Measurements from ENCODE around the gene HIGD1A. TPM values are rescaled to one million over a fixed set of nuclear protein-coding genes. Genes with fewer than 3 reads are reported as not detected.

HIGD1A gene
- total and polyA plus RNA-seq, 2 of the 8 experiments (the other 6 are each of a cell fraction or from before 2014, with no cell fraction given): 67.3 to 95.4 TPM

- TF ChIP-seq CHD7 (IDR thresholded peaks at IDR 0.05; ENCODE audit: insufficient replicate concordance, low read length) (no peak), NANOG (IDR thresholded peaks at IDR 0.05; ENCODE audit: insufficient read depth, low read depth, low read length, poor library complexity, severe bottlenecking) (no peak), SAP30 (IDR thresholded peaks at IDR 0.05; ENCODE audit: insufficient read depth, insufficient replicate concordance, low read length) (no peak), POLR2A (IDR thresholded peaks at IDR 0.05; ENCODE audit: control extremely low read depth in 1 of 2, low read depth in 2 of 2, low read length in 2 of 2) (no peak), TEAD4 (IDR thresholded peaks at IDR 0.05; ENCODE audit: low read depth, low read length) (no peak), KDM4A (IDR thresholded peaks at IDR 0.05; ENCODE audit: low read depth, low read length, severe bottlenecking) (no peak)
Observed at GRCh38 chr3:42850263-42850662, 46.0 kb upstream of the HIGD1A start (continued).

Measured in H1 (cell line).